HepG2 (cell line): ENCODE data around the gene PPIA. TPM values are rescaled to one million over a fixed set of nuclear protein-coding genes. Genes with fewer than 3 reads are reported as not detected.

Experiments used
- ARID3A ChIP-seq: IDR thresholded peaks from 2 replicates; pipeline ENCODE4 v1.6.1; 2012; ENCODE audit warnings: low read depth, low read length, improper control_type of control experiment
- ARNTL ChIP-seq: sonication (generic); formaldehyde crosslinking; IDR thresholded peaks from 2 replicates; pipeline ENCODE4 v1.4.0; 2020; ENCODE audit warnings: mild to moderate bottlenecking, missing genetic modification reagents
- CENPT ChIP-seq: sonication (generic); formaldehyde crosslinking; IDR thresholded peaks from 2 replicates; pipeline ENCODE4 v1.8.0; 2022; ENCODE audit warnings: low read depth, mild to moderate bottlenecking, moderate library complexity, missing genetic modification reagents
- HDAC1 ChIP-seq: sonication (generic); formaldehyde crosslinking; IDR thresholded peaks from 2 replicates; pipeline ENCODE4 v1.5.1; 2020; ENCODE audit warnings: mild to moderate bottlenecking, missing genetic modification reagents
- MIXL1 ChIP-seq: IDR thresholded peaks from 2 replicates; pipeline ENCODE4 v1.6.1; 2016
- NR2F1 ChIP-seq, 2 experiments: fragments of 450-650 bp in 1 of 2; formaldehyde crosslinking in 1 of 2; IDR thresholded peaks; 2 replicates each; pipeline versions ENCODE4 v1.5.0 to v1.6.1; 2016 to 2020; ENCODE audit warnings: mild to moderate bottlenecking in 1 of 2, missing compliant biosample characterization in 1 of 2, missing genetic modification reagents in 1 of 2, moderate library complexity in 1 of 2
- SIX1 ChIP-seq: sonication (generic); formaldehyde crosslinking; IDR thresholded peaks from 2 replicates; pipeline ENCODE4 v1.4.0; 2020; ENCODE audit warnings: missing genetic modification reagents, borderline replicate concordance
- SUZ12 ChIP-seq: fragments of 150-350 bp; IDR thresholded peaks from 2 replicates; pipeline ENCODE4 v1.6.1; 2014; ENCODE audit warnings: low read depth, low read length
- TAF1 ChIP-seq: sonication (generic); formaldehyde crosslinking; IDR thresholded peaks from 2 replicates; pipeline ENCODE4 v1.4.0; 2020; ENCODE audit warnings: missing genetic modification reagents
- UBTF ChIP-seq: sonication (generic); formaldehyde crosslinking; IDR thresholded peaks from 2 replicates; pipeline ENCODE4 v1.4.0; 2020; ENCODE audit warnings: mild to moderate bottlenecking, missing genetic modification reagents
- ZBTB1 ChIP-seq: sonication (generic); formaldehyde crosslinking; IDR thresholded peaks from 2 replicates; pipeline ENCODE4 v1.4.0; 2020; ENCODE audit warnings: missing genetic modification reagents, borderline replicate concordance
- ZBTB10 ChIP-seq: sonication (generic); formaldehyde crosslinking; IDR thresholded peaks from 2 replicates; pipeline ENCODE4 v1.4.0; 2020; ENCODE audit warnings: missing genetic modification reagents, borderline replicate concordance
- ZFP37 ChIP-seq: sonication (generic); formaldehyde crosslinking; IDR thresholded peaks from 2 replicates; pipeline ENCODE4 v1.4.0; 2020; ENCODE audit warnings: missing genetic modification reagents, borderline replicate concordance
- ZNF446 ChIP-seq: sonication (generic); formaldehyde crosslinking; IDR thresholded peaks from 2 replicates; pipeline ENCODE4 v1.5.0; 2020; ENCODE audit warnings: mild to moderate bottlenecking, missing genetic modification reagents
- ZUFSP ChIP-seq: sonication (generic); formaldehyde crosslinking; IDR thresholded peaks from 2 replicates; pipeline ENCODE4 v1.9.0; 2021; ENCODE audit warnings: missing genetic modification reagents, mild to moderate bottlenecking, borderline replicate concordance
- polyA plus RNA-seq, 8 experiments: library from polyadenylated mRNA; depleted of rRNA in 3 of 8; stranded (reverse) in 7 of 8; unstranded in 1 of 8; fragments of >200 nt; fragmentation: Illumina TruSeq in 4 of 8; extraction: Trizol in 4 of 8; gene quantifications; 2 replicates each; pipeline versions ENCODE4 v1.2.1 to v1.2.3, GENCODE V29; 2011 to 2016; ENCODE audit warnings: low read depth in 4 of 8, missing spikeins in 1 of 8, mixed read lengths in 1 of 8; ENCODE audit not compliant: insufficient read depth in 1 of 8
- total RNA-seq, 5 experiments: library from RNA; depleted of rRNA; stranded (reverse); fragments of >200 nt; fragmentation: Illumina TruSeq; extraction: Trizol; gene quantifications; 2 replicates each; pipeline ENCODE4 v1.2.3, GENCODE V29; 2016; ENCODE audit warnings: low read depth in 1 of 5

The PPIA gene
- total and polyA plus RNA-seq, 2 of the 13 experiments (the other 11 are each of a cell fraction or from before 2014, with no cell fraction given) = 2,268 to 3,010 TPM

- no peak for TF ChIP-seq ZUFSP
- no peak for TF ChIP-seq ARNTL (CRISPR knock-in tag)
- TF ChIP-seq TAF1 (CRISPR knock-in tag) = no peak
- peak; percentile 80 for TF ChIP-seq HDAC1 (CRISPR knock-in tag)
- no peak for TF ChIP-seq SUZ12
- TF ChIP-seq CENPT (CRISPR knock-in tag) = no peak
- TF ChIP-seq NR2F1 (CRISPR knock-in tag; IDR thresholded peaks at IDR 0.05) = no peak
- TF ChIP-seq ZNF446 (CRISPR knock-in tag) = no peak
- TF ChIP-seq ZFP37 (CRISPR knock-in tag) = no peak
- no peak for TF ChIP-seq SIX1 (CRISPR knock-in tag)
- TF ChIP-seq ZBTB1 (CRISPR knock-in tag) = no peak
- TF ChIP-seq MIXL1 = no peak
- peak; percentile 43; the same call in 1 of the 2 replicates for TF ChIP-seq UBTF (CRISPR knock-in tag)
- TF ChIP-seq ARID3A = 0 out of 2 replicates have a peak, but pooled peaks have one; percentile 8
- TF ChIP-seq ZBTB10 (CRISPR knock-in tag) = no peak
These were observed 412 bp upstream of the PPIA start (continued) for GRCh38 chr7:44796034-44796503.
